GM12892 (cell line): ENCODE measurements around the gene NAA40.

Source experiments
- POLR2A ChIP-seq: IDR thresholded peaks from 2 replicates; pipeline ENCODE4 v1.6.1; 2011; ENCODE audit warnings: low read depth, low read length, control low read depth
- POLR2AphosphoS5 ChIP-seq: IDR thresholded peaks from 2 replicates; pipeline ENCODE4 v1.6.1; 2011; ENCODE audit warnings: low read depth, low read length, control low read depth
- TAF1 ChIP-seq: IDR thresholded peaks from 2 replicates; pipeline ENCODE4 v1.6.1; 2011; ENCODE audit warnings: low read depth, mild to moderate bottlenecking, control low read depth, low read length, borderline replicate concordance

GRCh38 chr11:63916837-63917691, 21.7 kb upstream of the NAA40 start, which contains the start of gene RCOR2:
- TF ChIP-seq TAF1, result no peak
- no peak; the same call in 1 of the 2 replicates for TF ChIP-seq POLR2A
- TF ChIP-seq POLR2AphosphoS5, result no peak
